ENCODE data around the gene UQCC5.

The UQCC5 gene

GRCh38 chr3:52509753-52510328, 26.6 kb upstream of the UQCC5 start:
- DNase-seq, result no peak
- no peaks in the 10 kb centered on the region for H3K9me3 Mint-ChIP-seq
- no peaks in the 10 kb centered on the region for H3K36me3 Mint-ChIP-seq (ENCODE audit: low read depth)
- no peak for TF ChIP-seq CTCF (IDR thresholded peaks at IDR 0.05)
- H3K4me3 Mint-ChIP-seq, result no peak overlapping the region
- H3K4me1 Mint-ChIP-seq, result peaks cover 8% of the 10 kb centered on the region
- H3K27ac Mint-ChIP-seq, result no peak overlapping the region
- H3K27me3 Mint-ChIP-seq (ENCODE audit: low read depth, poor library complexity), result peaks cover 5% of the 10 kb centered on the region

- TF ChIP-seq CTCF (IDR thresholded peaks at IDR 0.05), result no peak
- DNase-seq, result no peak
- H3K4me3 Mint-ChIP-seq, result no peak overlapping the region
Measured at GRCh38 chr3:52511509-52511908, 24.9 kb upstream of the UQCC5 start.

GRCh38 chr3:52512105-52512504, 24.3 kb upstream of the UQCC5 start:
- Mint-ChIP-seq H3K9me3 (no peaks in the 10 kb centered on the region), H3K27ac (peak overlapping the region; percentile 19), H3K4me3 (no peak overlapping the region), H3K4me1 (peaks cover 11% of the 10 kb centered on the region), H3K27me3 (ENCODE audit: low read depth, poor library complexity) (peaks cover 8% of the 10 kb centered on the region), H3K36me3 (ENCODE audit: low read depth) (no peaks in the 10 kb centered on the region)
- TF ChIP-seq CTCF (IDR thresholded peaks at IDR 0.05), result no peak
- no peak for DNase-seq

More at GRCh38 chr3:52511509-52511908, 24.9 kb upstream of the UQCC5 start:
- no peaks in the 10 kb centered on the region for H3K36me3 Mint-ChIP-seq (ENCODE audit: low read depth)
- no peak overlapping the region for H3K27ac Mint-ChIP-seq
- peaks cover 14% of the 10 kb centered on the region for H3K4me1 Mint-ChIP-seq
- peaks cover 8% of the 10 kb centered on the region for H3K27me3 Mint-ChIP-seq (ENCODE audit: low read depth, poor library complexity)
- no peaks in the 10 kb centered on the region for H3K9me3 Mint-ChIP-seq

- no peak for TF ChIP-seq CTCF (IDR thresholded peaks at IDR 0.05)
- H3K36me3 Mint-ChIP-seq (ENCODE audit: low read depth), result no peaks in the 10 kb centered on the region
- no peak for DNase-seq
- H3K4me1 Mint-ChIP-seq, result peaks cover 6% of the 10 kb centered on the region
- peaks cover 8% of the 10 kb centered on the region for H3K27me3 Mint-ChIP-seq (ENCODE audit: low read depth, poor library complexity)
- no peak overlapping the region for H3K27ac Mint-ChIP-seq
- H3K4me3 Mint-ChIP-seq, result no peak overlapping the region
- no peaks in the 10 kb centered on the region for H3K9me3 Mint-ChIP-seq
Measured at GRCh38 chr3:52512727-52513126, 23.7 kb upstream of the UQCC5 start.

GRCh38 chr3:52513281-52513680, 23.1 kb upstream of the UQCC5 start:
- DNase-seq, result no peak
- H3K27ac Mint-ChIP-seq, result no peak overlapping the region

More at GRCh38 chr3:52513281-52513680, 23.1 kb upstream of the UQCC5 start:
- H3K27me3 Mint-ChIP-seq (ENCODE audit: low read depth, poor library complexity), result peaks cover 13% of the 10 kb centered on the region
- H3K36me3 Mint-ChIP-seq (ENCODE audit: low read depth), result no peaks in the 10 kb centered on the region
- no peak overlapping the region for H3K4me3 Mint-ChIP-seq
- H3K9me3 Mint-ChIP-seq, result no peaks in the 10 kb centered on the region
- peaks cover 6% of the 10 kb centered on the region for H3K4me1 Mint-ChIP-seq
- TF ChIP-seq CTCF (IDR thresholded peaks at IDR 0.05), result no peak
